GM19099 (cell line): Measurements from ENCODE around the gene IPO8.

Source experiments
- POLR2A ChIP-seq: IDR thresholded peaks from 3 replicates; pipeline ENCODE4 v1.6.1; 2011; ENCODE audit warnings: low read depth; ENCODE audit not compliant: insufficient read length; ENCODE audit errors: extremely low read depth

Gene IPO8

GRCh38 chr12:30631740-30632139, 63.9 kb downstream of the IPO8 start:
- TF ChIP-seq POLR2A: no peak

- no peak for TF ChIP-seq POLR2A
Measured at GRCh38 chr12:30630979-30631285, 64.7 kb downstream of the IPO8 start.

- TF ChIP-seq POLR2A: no peak
Measured at GRCh38 chr12:30630076-30630978, 65.3 kb downstream of the IPO8 start.

- TF ChIP-seq POLR2A: no peak
Measured at GRCh38 chr12:30626847-30627246, 68.8 kb downstream of the IPO8 start.

GRCh38 chr12:30624009-30624408, 71.7 kb downstream of the IPO8 start:
- TF ChIP-seq POLR2A: no peak

GRCh38 chr12:30622509-30622908, 73.2 kb downstream of the IPO8 start:
- no peak for TF ChIP-seq POLR2A

- no peak for TF ChIP-seq POLR2A
Measured at GRCh38 chr12:30617346-30618016, 78.2 kb downstream of the IPO8 start.

GRCh38 chr12:30614031-30614430, 81.6 kb downstream of the IPO8 start:
- TF ChIP-seq POLR2A: no peak

- no peak for TF ChIP-seq POLR2A
Measured at GRCh38 chr12:30613119-30613830, 82.4 kb downstream of the IPO8 start.

- TF ChIP-seq POLR2A: no peak
Measured at GRCh38 chr12:30610718-30611117, 85.0 kb downstream of the IPO8 start.

- no peak for TF ChIP-seq POLR2A
Measured at GRCh38 chr12:30603129-30603528, 92.5 kb downstream of the IPO8 start.

GRCh38 chr12:30602678-30603077, 93.0 kb downstream of the IPO8 start:
- no peak for TF ChIP-seq POLR2A

GRCh38 chr12:30599608-30600007, 96.1 kb downstream of the IPO8 start:
- no peak for TF ChIP-seq POLR2A

GRCh38 chr12:30598889-30599288, 96.8 kb downstream of the IPO8 start:
- TF ChIP-seq POLR2A: no peak

GRCh38 chr12:30595742-30596141, 99.9 kb downstream of the IPO8 start:
- TF ChIP-seq POLR2A: no peak

GRCh38 chr12:30594509-30594908, 101.2 kb downstream of the IPO8 start:
- TF ChIP-seq POLR2A: no peak
